Neuronal stem cell (in vitro differentiated cells): ENCODE results near the gene TRPC4AP.

Experiments
- DNase-seq: peaks from one replicate; pipeline ENCODE4 v3.0.0-alpha.2; 2013; ENCODE audit warnings: low spot score
- H2AFZ ChIP-seq: one replicate; pipeline ENCODE4 v1.6.1; 2013; ENCODE audit warnings: mild to moderate bottlenecking, low read length, inconsistent platforms
- H2AK5ac ChIP-seq: 2 replicates; pipeline ENCODE4 v1.6.1; 2013; ENCODE audit warnings: low read depth, mild to moderate bottlenecking, inconsistent platforms, low read length, moderate library complexity, mixed read lengths
- H2BK120ac ChIP-seq: 2 replicates; pipeline ENCODE4 v1.6.1; 2013; ENCODE audit warnings: low read depth, mild to moderate bottlenecking, inconsistent platforms, low read length, moderate library complexity, mixed read lengths
- H2BK12ac ChIP-seq: one replicate; pipeline ENCODE4 v1.6.1; 2013; ENCODE audit warnings: low read length, inconsistent platforms
- H2BK15ac ChIP-seq: 2 replicates; pipeline ENCODE4 v1.6.1; 2013; ENCODE audit warnings: mild to moderate bottlenecking, low read length, inconsistent platforms, mixed read lengths
- H2BK5ac ChIP-seq: one replicate; pipeline ENCODE4 v1.6.1; 2013; ENCODE audit warnings: inconsistent platforms, mild to moderate bottlenecking, low read length, moderate library complexity
- H3K14ac ChIP-seq: one replicate; pipeline ENCODE4 v1.6.1; 2013; ENCODE audit warnings: low read length, inconsistent platforms
- H3K18ac ChIP-seq: 2 replicates; pipeline ENCODE4 v1.6.1; 2013; ENCODE audit warnings: low read length, inconsistent platforms
- H3K23ac ChIP-seq: 2 replicates; pipeline ENCODE4 v1.6.1; 2013; ENCODE audit warnings: low read depth, mild to moderate bottlenecking, mixed read lengths, low read length, inconsistent platforms; ENCODE audit not compliant: poor library complexity
- H3K27ac ChIP-seq: replicated peaks from 3 replicates; pipeline ENCODE4 v1.5.1; 2013; ENCODE audit warnings: low read length, inconsistent platforms
- H3K27me3 ChIP-seq, 3 experiments: 2 replicates each; pipeline ENCODE4 v1.6.1; 2013; ENCODE audit warnings: low read length in 3 of 3, mild to moderate bottlenecking in 2 of 3, inconsistent platforms in 1 of 3, low read depth in 1 of 3, mixed read lengths in 1 of 3, moderate library complexity in 1 of 3; ENCODE audit not compliant: control insufficient read depth in 3 of 3, insufficient read depth in 3 of 3
- H3K36me3 ChIP-seq, 2 donors: replicated peaks in 1 of 2; 2 replicates each; pipeline ENCODE4 v1.6.1; 2013; ENCODE audit warnings: low read length in 2 of 2; ENCODE audit not compliant: control insufficient read depth in 2 of 2, insufficient read depth in 2 of 2
- H3K4ac ChIP-seq: 2 replicates; pipeline ENCODE4 v1.6.1; 2013; ENCODE audit warnings: inconsistent platforms, mild to moderate bottlenecking, low read length, moderate library complexity
- H3K4me1 ChIP-seq, 2 donors: 1 replicate in 1 of 2; 2 replicates in 1 of 2; pipeline ENCODE4 v1.6.1; 2013; ENCODE audit warnings: low read length in 2 of 2, low read depth in 1 of 2; ENCODE audit not compliant: control insufficient read depth in 2 of 2, insufficient read depth in 1 of 2
- H3K4me2 ChIP-seq: one replicate; pipeline ENCODE4 v1.6.1; 2013; ENCODE audit warnings: mild to moderate bottlenecking, low read length, inconsistent platforms; ENCODE audit not compliant: insufficient read depth, poor library complexity, severe bottlenecking
- H3K4me3 ChIP-seq, 2 donors: 2 replicates each; pipeline ENCODE4 v1.5.1; 2013; ENCODE audit warnings: low read length in 2 of 2, mild to moderate bottlenecking in 2 of 2, inconsistent platforms in 1 of 2, moderate library complexity in 1 of 2
- H3K79me1 ChIP-seq: one replicate; pipeline ENCODE4 v1.6.1; 2013; ENCODE audit warnings: low read depth, mild to moderate bottlenecking, inconsistent platforms, low read length, moderate library complexity
- H3K9ac ChIP-seq: one replicate; pipeline ENCODE4 v1.6.1; 2013; ENCODE audit warnings: mild to moderate bottlenecking, low read depth, low read length, inconsistent platforms; ENCODE audit not compliant: poor library complexity
- H3K9me3 ChIP-seq, 2 donors: replicated peaks in 1 of 2; 2 replicates each; pipeline versions ENCODE3 to v1.6.1; 2013; ENCODE audit warnings: low read length in 2 of 2, mild to moderate bottlenecking in 2 of 2, inconsistent platforms in 1 of 2, low read depth in 1 of 2, mixed read lengths in 1 of 2, moderate library complexity in 1 of 2; ENCODE audit not compliant: control insufficient read depth in 2 of 2, insufficient read depth in 1 of 2
- H4K8ac ChIP-seq: one replicate; pipeline ENCODE4 v1.6.1; 2013; ENCODE audit warnings: low read depth, mild to moderate bottlenecking, inconsistent platforms, low read length, moderate library complexity
- H4K91ac ChIP-seq: one replicate; pipeline ENCODE4 v1.6.1; 2013; ENCODE audit warnings: low read length, low read depth, mild to moderate bottlenecking, inconsistent platforms; ENCODE audit not compliant: poor library complexity
- WGBS, 2 donors: extraction: QIAGEN DNeasy Blood & Tissue Kit; methylation state at CpG; one replicate each; pipeline ENCODE4 v1.1.7; 2013; ENCODE audit warnings: missing lambda C conversion rate in 2 of 2, mixed read lengths in 1 of 2; ENCODE audit not compliant: insufficient read length in 2 of 2, insufficient replicate concordance in 1 of 2; ENCODE audit errors: extremely low coverage in 2 of 2; 5-methylcytosine and 5-hydroxymethylcytosine counted together

The TRPC4AP gene

GRCh38 chr20:34999021-34999451, 93.6 kb downstream of the TRPC4AP start:
- peaks cover 61 to 95% of the 10 kb centered on the region in 2 donors for H3K36me3 ChIP-seq
- H2AK5ac ChIP-seq: no peak overlapping the region
- no peak overlapping the region for H4K91ac ChIP-seq
- H3K4me1 ChIP-seq: no peaks in the 10 kb centered on the region
- no peak overlapping the region for H3K4ac ChIP-seq
- peak overlapping the region; percentile 6 for H3K14ac ChIP-seq
- H3K27me3 ChIP-seq: no peaks in the 10 kb centered on the region
- WGBS, 2 donors: no CpG with 5 or more reads among the region's 25 CpGs
- H3K9ac ChIP-seq: no peak overlapping the region
- DNase-seq: no peak
- no peak overlapping the region for H3K4me2 ChIP-seq
- H3K9me3 ChIP-seq: no peaks in the 10 kb centered on the region
- H2BK5ac ChIP-seq: peak overlapping the region; percentile 66
- H2BK12ac ChIP-seq: no peak overlapping the region
- no peak overlapping the region for H2BK15ac ChIP-seq
- peaks cover 5% of the 10 kb centered on the region for H3K79me1 ChIP-seq
- peak overlapping the region; percentile 43 for H4K8ac ChIP-seq
- no peak overlapping the region for H3K4me3 ChIP-seq
- H3K18ac ChIP-seq: no peak overlapping the region
- peak overlapping the region; percentile 93 for H3K23ac ChIP-seq
- H2AFZ ChIP-seq: no peak overlapping the region
- no peak overlapping the region for H2BK120ac ChIP-seq
- no peak overlapping the region for H3K27ac ChIP-seq

DNA sequence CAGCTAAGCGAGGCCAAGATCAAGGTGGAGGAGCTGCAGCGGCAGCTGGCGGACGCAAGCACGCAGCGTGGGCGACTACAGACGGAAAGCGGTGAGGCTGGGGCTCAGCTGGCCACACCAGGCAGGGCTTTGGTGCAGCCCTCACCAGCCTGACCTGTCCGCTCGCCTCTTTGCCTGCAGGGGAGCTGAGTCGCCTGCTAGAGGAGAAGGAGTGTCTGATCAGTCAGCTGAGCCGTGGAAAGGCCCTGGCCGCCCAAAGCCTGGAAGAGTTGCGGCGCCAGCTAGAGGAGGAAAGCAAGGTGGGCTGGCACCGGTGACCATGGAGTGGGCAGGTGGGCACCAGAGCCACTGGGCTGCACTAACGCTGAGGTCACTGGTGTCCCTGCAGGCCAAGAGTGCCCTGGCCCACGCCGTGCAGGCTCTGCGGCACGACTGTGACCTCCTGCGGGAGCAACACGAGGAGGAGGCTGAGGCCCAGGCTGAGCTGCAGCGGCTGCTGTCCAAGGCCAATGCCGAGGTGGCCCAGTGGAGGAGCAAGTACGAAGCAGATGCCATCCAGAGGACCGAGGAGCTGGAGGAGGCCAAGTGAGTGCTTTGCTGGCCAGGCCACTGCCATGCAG, 94.2 kb downstream of the TRPC4AP start:
- Histone ChIP-seq H4K8ac (no peak overlapping the region), H2BK12ac (no peak overlapping the region), H3K14ac (peak overlapping the region; percentile 56), H2AFZ (no peak overlapping the region), H3K9me3 (no peaks in the 10 kb centered on the region), H3K4me2 (no peak overlapping the region), H3K79me1 (peaks cover 7% of the 10 kb centered on the region), H2BK15ac (no peak overlapping the region), H3K23ac (peak overlapping the region; percentile 93), H3K27me3 (no peaks in the 10 kb centered on the region), H2BK120ac (peak overlapping the region; percentile 61), H3K36me3 (peaks cover 63 to 95% of the 10 kb centered on the region in 2 donors), H3K9ac (peak overlapping the region; percentile 60), H2AK5ac (no peak overlapping the region), H3K4me1 (no peaks in the 10 kb centered on the region), H2BK5ac (no peak overlapping the region), H3K4me3 (no peak overlapping the region), H3K27ac (no peak overlapping the region), H3K4ac (no peak overlapping the region), H3K18ac (peak overlapping the region; percentile 28), H4K91ac (no peak overlapping the region)
- DNase-seq: no peak
- WGBS, 2 donors: no CpG with 5 or more reads among the region's 28 CpGs

DNA sequence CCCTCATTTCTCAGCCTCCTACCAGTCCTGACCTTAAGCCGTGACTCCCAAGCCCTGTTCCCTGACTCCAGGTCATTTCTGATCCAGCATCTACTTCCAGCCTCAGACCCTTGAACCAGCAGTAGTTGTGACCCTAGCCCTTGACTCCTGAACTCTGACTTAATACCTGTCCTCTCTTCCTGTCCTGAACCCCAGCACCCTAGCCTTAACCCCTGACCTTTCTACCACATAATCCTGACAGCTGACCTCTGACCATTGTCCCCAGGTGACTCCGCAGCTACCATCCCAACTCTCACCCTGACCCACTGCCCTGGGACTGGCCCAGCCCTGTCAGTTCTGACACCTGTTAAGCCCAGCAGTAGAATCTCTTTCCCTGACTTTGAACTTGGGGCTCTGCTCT, 94.8 kb downstream of the TRPC4AP start:
- H3K18ac ChIP-seq: no peak overlapping the region
- H2BK15ac ChIP-seq: no peak overlapping the region
- no CpG with 5 or more reads among the region's 2 CpGs for whole genome bisulfite sequencing, 2 donors
- H3K4me1 ChIP-seq: no peaks in the 10 kb centered on the region
- H2BK5ac ChIP-seq: no peak overlapping the region
- H2AK5ac ChIP-seq: no peak overlapping the region
- peaks cover 0 to 2% of the 10 kb centered on the region in 2 donors for H3K9me3 ChIP-seq
- H4K8ac ChIP-seq: no peak overlapping the region
- H3K79me1 ChIP-seq: peaks cover 7% of the 10 kb centered on the region
- no peak overlapping the region for H4K91ac ChIP-seq
- H3K23ac ChIP-seq: no peak overlapping the region
- H2AFZ ChIP-seq: no peak overlapping the region
- peak overlapping the region; percentile 61 for H2BK120ac ChIP-seq
- H3K9ac ChIP-seq: no peak overlapping the region
- H3K4ac ChIP-seq: no peak overlapping the region
- no peak overlapping the region for H3K14ac ChIP-seq
- DNase-seq: no peak
- peaks cover 63 to 94% of the 10 kb centered on the region in 2 donors for H3K36me3 ChIP-seq
- H3K4me2 ChIP-seq: no peak overlapping the region
- no peak overlapping the region for H3K27ac ChIP-seq
- H2BK12ac ChIP-seq: no peak overlapping the region
- no peak overlapping the region for H3K4me3 ChIP-seq
- no peaks in the 10 kb centered on the region for H3K27me3 ChIP-seq

GRCh38 chr20:34997131-34997561, 95.5 kb downstream of the TRPC4AP start:
- H3K79me1 ChIP-seq: peaks cover 7% of the 10 kb centered on the region
- peaks cover 58 to 88% of the 10 kb centered on the region in 2 donors for H3K36me3 ChIP-seq
- no CpG with 5 or more reads among the region's 39 CpGs for WGBS, 2 donors

More at GRCh38 chr20:34997131-34997561, 95.5 kb downstream of the TRPC4AP start:
- H3K23ac ChIP-seq: peak overlapping the region; percentile 83
- no peak overlapping the region for H3K18ac ChIP-seq
- no peak overlapping the region for H4K91ac ChIP-seq
- H4K8ac ChIP-seq: no peak overlapping the region
- H3K27me3 ChIP-seq: no peaks in the 10 kb centered on the region
- H3K27ac ChIP-seq: no peak overlapping the region
- no peak overlapping the region for H2BK15ac ChIP-seq
- no peak overlapping the region for H2AK5ac ChIP-seq
- no peak for DNase-seq
- H2AFZ ChIP-seq: no peak overlapping the region
- H2BK12ac ChIP-seq: no peak overlapping the region
- no peak overlapping the region for H3K4ac ChIP-seq
- no peak overlapping the region for H3K14ac ChIP-seq
- H2BK120ac ChIP-seq: no peak overlapping the region
- no peak overlapping the region for H3K4me3 ChIP-seq
- H3K9ac ChIP-seq: no peak overlapping the region
- no peak overlapping the region for H3K4me2 ChIP-seq
- no peaks in the 10 kb centered on the region for H3K4me1 ChIP-seq
- no peak overlapping the region for H2BK5ac ChIP-seq
- H3K9me3 ChIP-seq: peaks cover 0 to 2% of the 10 kb centered on the region in 2 donors
